GM04504 (cell line): Measurements from ENCODE around the gene IL9R.
"Not testable (repeated sequence)": the region's sequence is repeated elsewhere in the genome, so short reads cannot be mapped to it uniquely, and the experiment has no call there.

Source experiments
- DNase-seq: peaks from one replicate; pipeline ENCODE4 v3.0.0-alpha.2; 2012; ENCODE audit warnings: low read depth

The IL9R gene

DNA sequence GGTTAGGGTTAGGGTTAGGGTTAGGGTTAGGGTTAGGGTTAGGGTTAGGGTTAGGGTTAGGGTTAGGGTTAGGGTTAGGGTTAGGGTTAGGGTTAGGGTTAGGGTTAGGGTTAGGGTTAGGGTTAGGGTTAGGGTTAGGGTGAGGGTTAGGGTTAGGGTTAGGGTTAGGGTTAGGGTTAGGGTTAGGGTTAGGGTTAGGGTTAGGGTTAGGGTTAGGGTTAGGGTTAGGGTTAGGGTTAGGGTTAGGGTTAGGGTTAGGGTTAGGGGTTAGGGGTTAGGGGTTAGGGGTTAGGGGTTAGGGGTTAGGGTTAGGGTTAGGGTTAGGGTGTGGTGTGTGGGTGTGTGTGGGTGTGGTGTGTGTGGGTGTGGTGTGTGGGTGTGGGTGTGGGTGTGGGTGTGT lies 33.0 kb downstream of the IL9R start:
- DNase-seq = not testable (repeated sequence)
